ENCODE data around the gene PRCC. TPM values are rescaled to one million over a fixed set of nuclear protein-coding genes. Genes with fewer than 3 reads are reported as not detected.

Gene PRCC
- total and polyA plus RNA-seq, 12 donors, result 35.9 to 137 (median 58.7) TPM

- WGBS, 4 donors, result 48 to 72% (median 70%) methylated on average over 1 of the region's 1 CpG
- DNase-seq, result no peak
- Histone ChIP-seq H3K4me3 (no peak overlapping the region), H3K9me3 (replicated peaks in 1 of 3) (no peaks in the 10 kb centered on the region), H3K27me3 (no peaks in the 10 kb centered on the region), H3K36me3 (replicated peaks in 1 of 2) (no peaks in the 10 kb centered on the region), H3K27ac (no peak overlapping the region), H3K4me1 (replicated peaks in 1 of 2) (no peaks in the 10 kb centered on the region)
- TF ChIP-seq POLR2A (IDR thresholded peaks at IDR 0.05) (no peak), CTCF (IDR thresholded peaks at IDR 0.05) (no peak)
- intact Hi-C loops (cut with DNase I), result no loop called here
Observed at GRCh38 chr1:156822680-156823079, 55.3 kb downstream of the PRCC start.

- H3K4me3 ChIP-seq, result no peak overlapping the region
- H3K9me3 ChIP-seq (replicated peaks in 1 of 3), result no peaks in the 10 kb centered on the region
- intact Hi-C loops (cut with DNase I), result no loop called here
- no peak overlapping the region for H3K27ac ChIP-seq
- H3K36me3 ChIP-seq (replicated peaks in 1 of 2), result no peaks in the 10 kb centered on the region
- WGBS, 4 donors, result 79 to 89% (median 85%) methylated on average over 4 to 5 of the region's 5 CpGs
- DNase-seq, result no peak
- TF ChIP-seq POLR2A (IDR thresholded peaks at IDR 0.05) (no peak), CTCF (IDR thresholded peaks at IDR 0.05) (no peak)
- H3K4me1 ChIP-seq (replicated peaks in 1 of 2), result no peaks in the 10 kb centered on the region
- H3K27me3 ChIP-seq, result no peaks in the 10 kb centered on the region
Observed at GRCh38 chr1:156823210-156823790, 56.0 kb downstream of the PRCC start.

- TF ChIP-seq POLR2A (IDR thresholded peaks at IDR 0.05) (no peak), CTCF (IDR thresholded peaks at IDR 0.05) (no peak)
- no peaks in the 10 kb centered on the region for H3K27me3 ChIP-seq
- no peak overlapping the region for H3K27ac ChIP-seq
- H3K36me3 ChIP-seq (replicated peaks in 1 of 2), result no peaks in the 10 kb centered on the region
- no peak for DNase-seq
- H3K4me3 ChIP-seq, result no peak overlapping the region
- no peaks in the 10 kb centered on the region for H3K4me1 ChIP-seq (replicated peaks in 1 of 2)
- WGBS, 4 donors, result 41 to 84% (median 53%) methylated on average over 1 of the region's 1 CpG
- intact Hi-C loops (cut with DNase I), result no loop called here
- H3K9me3 ChIP-seq (replicated peaks in 1 of 3), result no peaks in the 10 kb centered on the region
Observed at GRCh38 chr1:156826630-156827029, 59.3 kb downstream of the PRCC start.

- H3K27me3 ChIP-seq, result no peaks in the 10 kb centered on the region
- no peaks in the 10 kb centered on the region for H3K9me3 ChIP-seq (replicated peaks in 1 of 3)
- intact Hi-C loops (cut with DNase I), result no loop called here
- no peak overlapping the region for H3K27ac ChIP-seq
- H3K36me3 ChIP-seq (replicated peaks in 1 of 2), result no peaks in the 10 kb centered on the region
- no peak overlapping the region for H3K4me3 ChIP-seq
- DNase-seq, result no peak
- H3K4me1 ChIP-seq (replicated peaks in 1 of 2), result no peaks in the 10 kb centered on the region
- TF ChIP-seq CTCF (IDR thresholded peaks at IDR 0.05), result no peak
- TF ChIP-seq POLR2A (IDR thresholded peaks at IDR 0.05), result no peak
- WGBS, 4 donors, result 59 to 74% (median 72%) methylated on average over 18 of the region's 18 CpGs
Observed at GRCh38 chr1:156828400-156829124, 61.2 kb downstream of the PRCC start.

Data from adrenal gland (tissue), 12 donors.